ENCODE measurements around the gene INPP5A. TPM values are rescaled to one million over a fixed set of nuclear protein-coding genes. Genes with fewer than 3 reads are reported as not detected.

Gene INPP5A
- total and polyA plus RNA-seq, 7 donors = 17.6 to 132 (median 100) TPM

DNA sequence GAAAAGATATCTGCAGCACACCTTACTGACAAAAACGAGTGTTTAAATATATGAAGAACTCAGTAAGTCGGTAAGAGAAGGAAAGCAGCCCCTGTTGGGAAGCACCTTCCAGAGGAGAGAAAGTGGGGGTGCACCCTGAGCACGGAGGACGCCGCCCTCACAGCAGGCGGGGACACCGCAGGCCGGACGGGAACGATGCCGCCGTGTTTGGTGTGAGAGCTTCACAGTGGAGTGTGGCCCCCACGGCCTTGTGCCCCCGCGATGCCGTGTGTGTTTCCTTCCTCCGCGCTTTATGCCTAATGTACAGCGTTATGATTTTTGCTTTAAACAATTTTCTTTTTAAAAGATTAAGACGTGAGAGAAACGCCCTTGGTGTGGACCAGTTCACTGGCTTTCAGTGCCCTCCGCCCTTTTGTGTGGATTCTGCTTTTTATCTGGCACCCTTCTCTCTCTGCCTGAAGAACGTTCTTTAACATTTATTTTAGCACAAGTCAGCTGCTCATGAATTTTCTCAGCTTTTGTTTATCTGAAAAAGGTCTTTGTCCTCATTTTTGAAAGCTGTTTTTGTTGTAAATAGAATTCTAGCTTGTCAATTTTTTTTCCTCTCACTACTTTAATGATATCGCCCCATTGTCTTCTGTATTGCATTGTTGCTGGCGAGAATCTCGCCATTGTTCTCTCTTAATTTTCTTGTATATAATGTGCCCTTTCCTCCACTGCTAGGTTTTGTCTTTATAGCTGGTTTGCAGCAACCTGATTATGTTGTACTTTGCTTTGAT is 110.7 kb downstream of the INPP5A start:
- TF ChIP-seq CTCF (IDR thresholded peaks at IDR 0.05) (no peak), EP300 (IDR thresholded peaks at IDR 0.05) (no peak), POLR2A (IDR thresholded peaks at IDR 0.05) (no peak), POLR2AphosphoS5 (IDR thresholded peaks at IDR 0.05) (no peak)
- Histone ChIP-seq H3K4me3 (no peak overlapping the region), H3K27ac (no peak overlapping the region), H3K4me1 (peaks cover 0 to 29% (median 24%) of the 10 kb centered on the region in 4 donors), H3K27me3 (no peaks in the 10 kb centered on the region), H3K36me3 (peaks cover 0 to 26% (median 11%) of the 10 kb centered on the region in 4 donors), H3K9me3 (no peaks in the 10 kb centered on the region)
- peak; percentile 62 for DNase-seq
- 91 to 92% methylated on average over 26 of the region's 26 CpGs for WGBS, 2 donors
- intact Hi-C loops (cut with DNase I) = no loop called here

- Histone ChIP-seq H3K9me3 (no peaks in the 10 kb centered on the region), H3K27ac (no peak overlapping the region), H3K36me3 (peaks cover 0 to 30% (median 11%) of the 10 kb centered on the region in 4 donors), H3K4me1 (peaks cover 0 to 22% (median 20%) of the 10 kb centered on the region in 4 donors), H3K27me3 (no peaks in the 10 kb centered on the region), H3K4me3 (no peak overlapping the region)
- TF ChIP-seq CTCF (IDR thresholded peaks at IDR 0.05) (no peak), POLR2AphosphoS5 (IDR thresholded peaks at IDR 0.05) (no peak), POLR2A (IDR thresholded peaks at IDR 0.05) (no peak), EP300 (IDR thresholded peaks at IDR 0.05) (no peak)
- peak; percentile 48 for DNase-seq
- WGBS, 2 donors = 93% methylated on average over 20 of the region's 20 CpGs
- intact Hi-C loops (cut with DNase I) = no loop called here
Observed at GRCh38 chr10:132648851-132649528, 111.4 kb downstream of the INPP5A start.

DNA sequence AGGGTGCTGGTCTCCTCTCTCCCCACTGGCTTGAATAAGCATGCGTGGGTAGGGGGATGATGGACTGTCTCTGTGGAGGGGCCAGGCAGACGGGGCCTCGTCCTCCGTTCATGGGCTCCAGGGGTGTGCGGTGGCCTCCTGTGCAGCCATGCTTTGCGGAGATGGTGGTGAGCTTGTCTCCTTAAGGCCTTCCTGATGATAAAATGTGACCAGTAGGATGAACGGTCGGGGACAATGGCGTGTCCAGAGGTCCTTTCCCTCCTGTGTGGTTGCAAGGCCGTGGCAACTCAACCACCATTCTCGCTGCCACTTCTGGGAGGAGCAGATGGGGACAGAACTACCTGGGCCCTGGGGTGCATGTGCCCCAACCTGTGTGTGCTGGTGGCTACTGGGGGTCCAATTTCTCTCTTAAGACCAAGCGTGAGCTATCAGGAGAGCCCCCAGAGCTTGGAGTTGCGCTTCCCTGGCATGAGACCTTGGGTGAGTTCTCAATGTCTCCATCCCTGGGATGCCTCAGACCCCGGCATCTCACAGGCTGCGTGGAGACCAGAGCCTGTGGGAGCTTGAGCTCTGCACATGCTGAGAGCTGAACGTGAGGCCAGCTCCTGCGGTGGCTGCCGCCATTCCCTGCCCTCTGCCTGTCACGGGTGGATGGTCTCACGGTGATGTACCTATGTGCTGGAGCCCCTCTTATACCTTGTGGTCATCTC is 112.2 kb downstream of the INPP5A start:
- no peak for TF ChIP-seq CTCF (IDR thresholded peaks at IDR 0.05)
- TF ChIP-seq POLR2A (IDR thresholded peaks at IDR 0.05) = no peak
- TF ChIP-seq POLR2AphosphoS5 (IDR thresholded peaks at IDR 0.05) = no peak
- no peak for TF ChIP-seq EP300 (IDR thresholded peaks at IDR 0.05)
- peak; percentile 51 for DNase-seq
- Histone ChIP-seq H3K27me3 (no peaks in the 10 kb centered on the region), H3K27ac (no peak overlapping the region), H3K9me3 (no peaks in the 10 kb centered on the region), H3K36me3 (peaks cover 0 to 30% (median 11%) of the 10 kb centered on the region in 4 donors), H3K4me1 (peaks cover 0 to 14% (median 12%) of the 10 kb centered on the region in 4 donors), H3K4me3 (no peak overlapping the region)
- intact Hi-C loops (cut with DNase I) = loop anchor here (10.0 kb wide), 1 partner anchor 95 kb away; no protein-coding TSS in a partner anchor
- WGBS, 2 donors = 96 to 97% methylated on average over 20 of the region's 20 CpGs

DNA sequence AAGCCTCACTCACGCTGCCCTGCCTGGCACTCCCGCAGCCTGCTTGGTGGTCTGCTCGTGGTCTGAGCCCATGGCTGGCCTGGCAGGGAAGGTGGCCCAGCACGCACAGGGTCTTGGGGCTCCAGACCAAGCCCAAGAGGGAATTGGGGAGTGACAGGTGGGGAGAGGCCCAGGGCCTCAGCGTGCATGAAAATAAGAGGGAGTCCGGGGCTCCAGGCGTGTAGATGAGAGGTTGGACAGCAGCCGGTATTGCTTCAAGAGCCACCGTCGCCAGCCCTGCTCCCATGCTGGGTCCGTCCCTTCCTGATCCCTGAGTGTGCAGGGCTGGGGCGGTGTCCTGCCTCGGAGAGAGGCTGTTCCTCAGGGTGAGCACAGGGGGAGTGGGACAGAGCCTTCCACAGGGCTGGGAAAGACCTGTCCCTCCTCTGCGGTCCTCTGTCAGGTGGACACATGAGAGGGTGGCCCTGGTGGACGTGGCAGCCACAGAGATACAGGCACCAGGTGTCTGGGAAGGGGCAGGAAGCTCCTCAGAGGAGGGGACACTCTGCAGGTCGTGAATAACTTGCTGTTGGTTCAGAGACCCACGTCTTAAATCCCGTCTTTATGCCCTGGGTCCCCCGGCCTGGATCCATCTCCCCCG is 113.1 kb downstream of the INPP5A start:
- intact Hi-C loops (cut with DNase I) = loop anchor here (10.0 kb wide), 1 partner anchor 94 kb away; no protein-coding TSS in a partner anchor
- no peak overlapping the region for H3K27ac ChIP-seq
- H3K4me1 ChIP-seq = peaks cover 0 to 4% (median 3%) of the 10 kb centered on the region in 4 donors
- no peak overlapping the region for H3K4me3 ChIP-seq
- no peak for TF ChIP-seq EP300 (IDR thresholded peaks at IDR 0.05)
- TF ChIP-seq POLR2A (IDR thresholded peaks at IDR 0.05) = no peak
- no peak for TF ChIP-seq CTCF (IDR thresholded peaks at IDR 0.05)
- no peak for TF ChIP-seq POLR2AphosphoS5 (IDR thresholded peaks at IDR 0.05)
- peaks cover 0 to 30% (median 11%) of the 10 kb centered on the region in 4 donors for H3K36me3 ChIP-seq
- H3K27me3 ChIP-seq = no peaks in the 10 kb centered on the region
- WGBS, 2 donors = 94 to 95% methylated on average over 20 of the region's 20 CpGs
- peak; percentile 61 for DNase-seq
- no peaks in the 10 kb centered on the region for H3K9me3 ChIP-seq

Measured in sigmoid colon (tissue), 7 donors.